GM15510 (cell line): ENCODE measurements around the gene INSR.

ENCODE experiments used
- POLR2A ChIP-seq: IDR thresholded peaks from 3 replicates; pipeline ENCODE4 v1.6.1; 2011; ENCODE audit warnings: borderline replicate concordance; ENCODE audit not compliant: insufficient read length; ENCODE audit errors: extremely low read depth

Gene INSR

DNA sequence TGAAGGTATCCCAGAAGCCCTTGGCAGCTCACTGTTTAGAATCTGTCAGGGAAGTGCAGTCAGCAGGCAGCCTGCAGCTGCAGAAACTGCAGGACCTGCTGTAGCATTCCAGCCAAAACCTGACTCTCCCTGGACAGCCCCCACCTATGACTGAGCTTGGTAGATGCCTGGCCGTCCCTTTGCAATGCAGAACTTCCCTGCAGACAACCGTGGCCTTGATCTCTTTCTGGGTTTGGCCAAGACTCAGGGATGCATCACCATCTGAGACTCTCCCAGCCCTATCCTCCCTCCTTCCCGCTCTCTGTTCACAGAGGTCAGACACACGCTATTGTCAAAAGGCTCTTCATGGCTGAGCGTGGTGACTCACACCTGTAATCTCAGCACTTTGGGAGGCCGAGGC, 125.3 kb downstream of the INSR start:
- no peak for TF ChIP-seq POLR2A

DNA sequence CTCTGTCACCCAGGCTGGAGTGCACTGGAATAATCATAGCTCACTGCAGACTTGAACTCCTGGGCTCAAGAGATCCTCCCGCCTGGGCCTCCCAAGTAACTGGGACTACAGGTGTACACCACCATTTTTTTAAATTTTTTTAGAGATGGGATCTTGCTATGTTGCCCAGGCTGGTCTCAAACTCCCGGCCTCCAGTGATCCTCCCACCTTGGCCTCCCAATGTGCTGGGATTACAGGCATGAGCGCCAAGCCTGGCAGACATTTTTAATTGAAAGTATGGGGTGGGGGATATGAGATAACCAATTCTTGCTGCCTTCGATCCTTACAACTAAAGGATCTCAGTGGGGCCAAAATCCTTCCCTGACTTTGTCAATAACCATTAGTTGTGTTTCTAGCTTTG, 132.9 kb downstream of the INSR start:
- no peak for TF ChIP-seq POLR2A

GRCh38 chr19:7159105-7159933, 134.9 kb downstream of the INSR start:
- no peak for TF ChIP-seq POLR2A

DNA sequence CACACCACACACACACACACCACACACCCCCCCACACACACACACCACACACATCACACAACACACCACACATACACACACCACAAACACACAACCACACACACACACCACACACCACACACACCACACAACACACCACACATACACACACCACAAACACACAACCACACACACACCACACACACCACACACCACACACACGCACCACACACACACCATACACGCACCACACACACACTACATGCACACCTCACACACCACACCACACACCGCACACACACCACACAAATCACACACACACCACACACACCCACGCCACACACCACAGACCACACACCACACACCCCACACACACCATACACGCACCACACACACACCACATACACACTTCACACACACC, 141.2 kb downstream of the INSR start:
- no peak for TF ChIP-seq POLR2A

- no peak for TF ChIP-seq POLR2A
These were observed 141.6 kb downstream of the INSR start for GRCh38 chr19:7152568-7152967.

GRCh38 chr19:7149956-7150705, 144.1 kb downstream of the INSR start:
- no peak for TF ChIP-seq POLR2A

DNA sequence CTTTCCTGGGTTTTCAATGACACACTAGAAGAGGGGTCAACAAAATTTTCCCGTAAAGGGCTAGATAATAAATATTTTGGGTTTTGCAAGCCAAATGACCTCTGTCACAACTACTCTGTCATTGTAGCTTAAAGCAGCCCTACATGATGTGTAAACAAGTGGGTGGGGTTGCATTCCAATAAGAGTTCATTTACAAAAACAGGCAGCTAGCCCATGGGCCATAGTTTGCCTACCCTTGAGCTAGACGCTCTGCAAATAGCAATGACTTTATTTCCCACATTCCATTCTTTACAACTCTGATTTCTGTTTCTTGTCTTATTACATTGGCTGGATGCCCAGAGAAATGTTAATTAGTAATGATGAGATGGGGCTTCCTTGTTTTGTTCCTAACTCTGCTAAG, 148.7 kb downstream of the INSR start:
- no peak for TF ChIP-seq POLR2A

DNA sequence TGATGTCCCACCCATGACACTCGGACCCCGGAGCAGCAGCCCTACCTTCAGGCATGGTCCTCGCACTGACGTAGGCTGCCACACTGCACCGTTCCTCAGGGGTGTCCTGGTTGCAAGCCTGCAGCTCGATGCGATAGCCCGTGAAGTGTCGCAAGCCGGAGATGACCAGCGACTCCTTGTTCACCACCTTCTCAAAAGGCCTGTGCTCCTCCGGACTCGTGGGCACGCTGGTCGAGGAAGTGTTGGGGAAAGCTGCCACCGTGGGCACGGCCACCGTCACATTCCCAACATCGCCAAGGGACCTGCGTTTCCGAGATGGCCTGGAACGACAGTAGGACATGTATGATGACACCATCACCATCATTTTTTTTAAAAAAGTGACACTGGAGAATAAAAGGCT, 151.4 kb downstream of the INSR start:
- TF ChIP-seq POLR2A = no peak

- no peak for TF ChIP-seq POLR2A
These were observed 154.1 kb downstream of the INSR start for GRCh38 chr19:7140137-7140536.

- no peak for TF ChIP-seq POLR2A
These were observed 155.1 kb downstream of the INSR start for GRCh38 chr19:7139095-7139494.

GRCh38 chr19:7138402-7138801, 155.8 kb downstream of the INSR start:
- no peak for TF ChIP-seq POLR2A

- no peak for TF ChIP-seq POLR2A
These were observed 157.1 kb downstream of the INSR start for GRCh38 chr19:7137120-7137519.

- TF ChIP-seq POLR2A = no peak
These were observed 162.2 kb downstream of the INSR start for GRCh38 chr19:7132054-7132453.

GRCh38 chr19:7130043-7130442, 164.2 kb downstream of the INSR start:
- TF ChIP-seq POLR2A = no peak

DNA sequence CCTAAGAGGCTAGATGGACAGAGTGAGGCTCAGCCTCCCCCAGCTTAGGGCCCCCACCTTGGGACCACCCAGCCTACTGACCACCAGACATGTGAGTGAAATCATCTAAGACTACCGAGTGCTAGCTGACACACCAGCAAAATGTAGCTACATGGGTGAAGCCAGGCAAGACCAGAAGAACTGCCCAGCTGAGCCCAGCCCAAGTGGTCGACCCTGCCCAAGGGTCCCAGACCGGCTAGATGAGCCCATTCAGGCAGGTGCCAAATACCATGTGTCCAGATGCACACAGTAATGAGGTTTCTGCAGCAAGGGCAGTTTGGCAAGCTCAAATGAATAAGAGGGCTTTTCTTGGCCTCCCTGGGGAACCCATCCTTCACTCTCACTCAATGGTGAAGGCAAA, 168.1 kb downstream of the INSR start:
- TF ChIP-seq POLR2A = no peak

DNA sequence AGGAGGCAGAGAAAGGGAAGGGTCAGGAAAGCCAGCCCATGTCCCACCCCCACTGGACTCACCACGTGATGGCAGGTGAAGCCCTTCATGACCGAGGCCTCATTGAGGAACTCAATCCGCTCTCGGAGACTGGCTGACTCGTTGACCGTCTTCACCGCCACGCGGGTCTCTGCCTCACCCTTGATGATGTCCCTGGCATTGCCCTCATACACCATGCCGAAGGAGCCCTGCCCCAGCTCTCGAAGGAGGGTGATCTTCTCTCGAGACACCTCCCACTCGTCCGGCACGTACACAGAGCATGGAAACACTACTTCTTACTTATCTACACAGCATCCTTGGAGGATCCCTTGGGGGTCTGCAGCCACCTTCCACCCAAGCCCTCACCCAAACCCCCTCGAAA, 169.0 kb downstream of the INSR start:
- no peak for TF ChIP-seq POLR2A
